HT1080 (cell line): ENCODE measurements around the gene SLC35E1. TPM values are rescaled to one million over a fixed set of nuclear protein-coding genes. Genes with fewer than 3 reads are reported as not detected.

Experiments
- small RNA-seq: library from RNA; depleted of rRNA; stranded (forward); fragments of <200 nt; gene quantifications from one replicate; pipeline ENCODE3, GENCODE V24; 2014
- total RNA-seq: library from RNA; depleted of rRNA; stranded (reverse); fragments of >200 nt; shearing (Covaris generic); gene quantifications from 2 replicates; pipeline ENCODE4 v1.2.3, GENCODE V29; 2014; rRNA removed

The SLC35E1 gene
- total RNA-seq, 1 experiment from 2014 or later, result 35.9 TPM

Small RNA genes lying within 50 kb of the gene (small RNA-seq; reads per million reads assigned to genes)
- not detected for gene RN7SL146P

Other genes starting within 250 kb of the SLC35E1 start
- 15.6 and 37.9 TPM in 2 replicates for gene KLF2, start 247.6 kb downstream of the SLC35E1 start, total RNA-seq
- gene EPS15L1, start 100.4 kb downstream of the SLC35E1 start, total RNA-seq, result 8.5 and 8.6 TPM in 2 replicates
- not detected in 2 replicates for gene CALR3, start 76.2 kb downstream of the SLC35E1 start, total RNA-seq
- 1.4 and 3.1 TPM in 2 replicates for gene C19orf44, start 76.0 kb downstream of the SLC35E1 start, total RNA-seq
- 6.5 and 9.2 TPM in 2 replicates for gene CHERP, start 30.0 kb downstream of the SLC35E1 start, total RNA-seq
- gene MED26, start 55.8 kb upstream of the SLC35E1 start, total RNA-seq, result 13.5 and 14.6 TPM in 2 replicates
- 71.3 and 89.7 TPM in 2 replicates for gene SMIM7, start 87.7 kb upstream of the SLC35E1 start, total RNA-seq
- 0.26 and 0.94 TPM in 2 replicates for gene TMEM38A, start 88.7 kb upstream of the SLC35E1 start, total RNA-seq
- gene NWD1, start 147.4 kb upstream of the SLC35E1 start, total RNA-seq, result not detected in 2 replicates